Fibroblast of lung (primary cell): ENCODE data around the gene EXOC6.

Experiments used
- EZH2 ChIP-seq: IDR thresholded peaks from 2 replicates; pipeline ENCODE4 v1.5.1; 2012; ENCODE audit warnings: low read length, control low read depth, mild to moderate bottlenecking; ENCODE audit errors: missing control alignments
- TF ChIP-seq, protein P1 (sequence below), 2 donors: IDR thresholded peaks in 1 of 2; conservative IDR thresholded peaks in 1 of 2; 1 replicate in 1 of 2; 2 replicates in 1 of 2; pipeline ENCODE4 v1.5.1; 2011 to 2012; ENCODE audit warnings: low read length in 2 of 2, control low read depth in 1 of 2, inconsistent platforms in 1 of 2, low read depth in 1 of 2, mild to moderate bottlenecking in 1 of 2

DNA sequence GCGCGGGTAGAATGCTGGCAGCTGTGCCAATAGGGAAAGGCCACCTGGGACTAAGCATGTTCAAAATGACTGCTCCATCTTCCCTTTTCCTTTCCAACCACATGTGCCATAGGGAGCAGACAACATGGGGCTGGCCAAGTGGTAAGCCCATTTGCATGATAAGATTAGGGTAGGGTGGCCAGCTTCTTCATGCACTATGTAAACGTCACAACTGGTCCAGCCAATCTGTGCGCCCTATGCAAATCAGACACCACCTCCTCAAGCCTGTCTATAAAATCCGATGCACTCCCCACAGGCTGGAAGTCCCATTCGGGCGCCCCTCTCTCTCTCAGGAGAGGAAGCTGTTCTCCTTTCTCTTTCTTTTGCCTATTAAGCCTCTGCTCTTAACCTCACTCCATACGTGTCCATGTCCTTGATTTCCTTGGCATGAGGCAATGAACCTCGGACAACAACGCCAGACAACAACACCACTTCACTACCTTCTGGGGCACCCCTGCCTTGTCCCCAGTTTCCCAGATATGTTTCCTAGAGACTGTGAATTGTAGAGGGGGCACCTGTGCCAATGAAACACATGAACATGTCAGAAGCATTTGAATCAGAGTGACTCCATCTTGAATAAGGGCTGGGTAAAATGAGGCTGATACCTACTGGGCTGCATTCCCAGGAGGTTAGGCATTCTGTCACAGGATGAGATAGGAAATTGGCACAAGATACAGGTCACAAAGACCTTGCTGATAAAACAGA is 19.1 kb upstream of the EXOC6 start:
- TF ChIP-seq EZH2, result no peak
- TF ChIP-seq, protein P1, sequence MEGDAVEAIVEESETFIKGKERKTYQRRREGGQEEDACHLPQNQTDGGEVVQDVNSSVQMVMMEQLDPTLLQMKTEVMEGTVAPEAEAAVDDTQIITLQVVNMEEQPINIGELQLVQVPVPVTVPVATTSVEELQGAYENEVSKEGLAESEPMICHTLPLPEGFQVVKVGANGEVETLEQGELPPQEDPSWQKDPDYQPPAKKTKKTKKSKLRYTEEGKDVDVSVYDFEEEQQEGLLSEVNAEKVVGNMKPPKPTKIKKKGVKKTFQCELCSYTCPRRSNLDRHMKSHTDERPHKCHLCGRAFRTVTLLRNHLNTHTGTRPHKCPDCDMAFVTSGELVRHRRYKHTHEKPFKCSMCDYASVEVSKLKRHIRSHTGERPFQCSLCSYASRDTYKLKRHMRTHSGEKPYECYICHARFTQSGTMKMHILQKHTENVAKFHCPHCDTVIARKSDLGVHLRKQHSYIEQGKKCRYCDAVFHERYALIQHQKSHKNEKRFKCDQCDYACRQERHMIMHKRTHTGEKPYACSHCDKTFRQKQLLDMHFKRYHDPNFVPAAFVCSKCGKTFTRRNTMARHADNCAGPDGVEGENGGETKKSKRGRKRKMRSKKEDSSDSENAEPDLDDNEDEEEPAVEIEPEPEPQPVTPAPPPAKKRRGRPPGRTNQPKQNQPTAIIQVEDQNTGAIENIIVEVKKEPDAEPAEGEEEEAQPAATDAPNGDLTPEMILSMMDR (conservative IDR thresholded peaks at IDR 0.05 in 1 of 2, IDR thresholded peaks at IDR 0.05 in 1 of 2; ENCODE audit: low read depth in 1 of 2, low read length in 2 of 2), result no peak
